ENCODE measurements around the gene TRPV6. TPM values are rescaled to one million over a fixed set of nuclear protein-coding genes. Genes with fewer than 3 reads are reported as not detected.

The TRPV6 gene
- total and polyA plus RNA-seq, 2 experiments from 2014 or later, result 0.08 to 0.80 TPM

DNA sequence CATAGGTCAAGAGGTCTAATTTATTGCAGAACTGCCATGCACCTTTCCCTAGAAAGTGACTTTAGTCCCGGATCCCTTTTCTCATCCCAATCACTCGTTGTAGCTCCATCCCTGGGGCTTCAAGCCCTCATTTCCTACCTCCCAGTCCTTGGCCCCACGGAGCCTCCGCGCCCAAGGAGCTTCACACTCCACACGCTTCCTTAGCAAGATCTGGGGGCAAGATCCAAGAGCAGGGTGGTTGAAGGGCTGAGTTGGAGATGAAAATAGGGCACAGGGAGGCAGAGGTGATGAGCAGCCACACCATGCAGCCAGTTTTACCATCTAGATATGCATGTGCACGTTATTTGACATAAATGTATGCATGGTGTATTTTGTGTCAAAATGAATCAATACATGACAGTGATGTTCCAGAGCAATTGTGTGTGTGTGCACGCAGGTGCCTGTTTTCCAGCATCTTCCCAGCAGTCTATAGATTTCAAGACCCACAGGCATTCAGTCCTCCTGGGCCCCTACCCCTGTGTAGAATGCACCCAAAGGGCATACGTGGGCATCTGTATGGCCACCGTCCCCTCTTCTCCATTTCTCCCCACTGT lies 6.0 kb upstream of the TRPV6 start:
- ATAC-seq, result no peak
- H3K27me3 Mint-ChIP-seq (ENCODE audit: insufficient read depth, low read depth, poor library complexity), result peaks cover 5% of the 10 kb centered on the region
- no peak for TF ChIP-seq ZNF114 (CRISPR knock-in tag; IDR thresholded peaks at IDR 0.05)
- no peak for TF ChIP-seq CREB1 (CRISPR knock-in tag; IDR thresholded peaks at IDR 0.05; ENCODE audit: low read depth)
- TF ChIP-seq, protein P1, sequence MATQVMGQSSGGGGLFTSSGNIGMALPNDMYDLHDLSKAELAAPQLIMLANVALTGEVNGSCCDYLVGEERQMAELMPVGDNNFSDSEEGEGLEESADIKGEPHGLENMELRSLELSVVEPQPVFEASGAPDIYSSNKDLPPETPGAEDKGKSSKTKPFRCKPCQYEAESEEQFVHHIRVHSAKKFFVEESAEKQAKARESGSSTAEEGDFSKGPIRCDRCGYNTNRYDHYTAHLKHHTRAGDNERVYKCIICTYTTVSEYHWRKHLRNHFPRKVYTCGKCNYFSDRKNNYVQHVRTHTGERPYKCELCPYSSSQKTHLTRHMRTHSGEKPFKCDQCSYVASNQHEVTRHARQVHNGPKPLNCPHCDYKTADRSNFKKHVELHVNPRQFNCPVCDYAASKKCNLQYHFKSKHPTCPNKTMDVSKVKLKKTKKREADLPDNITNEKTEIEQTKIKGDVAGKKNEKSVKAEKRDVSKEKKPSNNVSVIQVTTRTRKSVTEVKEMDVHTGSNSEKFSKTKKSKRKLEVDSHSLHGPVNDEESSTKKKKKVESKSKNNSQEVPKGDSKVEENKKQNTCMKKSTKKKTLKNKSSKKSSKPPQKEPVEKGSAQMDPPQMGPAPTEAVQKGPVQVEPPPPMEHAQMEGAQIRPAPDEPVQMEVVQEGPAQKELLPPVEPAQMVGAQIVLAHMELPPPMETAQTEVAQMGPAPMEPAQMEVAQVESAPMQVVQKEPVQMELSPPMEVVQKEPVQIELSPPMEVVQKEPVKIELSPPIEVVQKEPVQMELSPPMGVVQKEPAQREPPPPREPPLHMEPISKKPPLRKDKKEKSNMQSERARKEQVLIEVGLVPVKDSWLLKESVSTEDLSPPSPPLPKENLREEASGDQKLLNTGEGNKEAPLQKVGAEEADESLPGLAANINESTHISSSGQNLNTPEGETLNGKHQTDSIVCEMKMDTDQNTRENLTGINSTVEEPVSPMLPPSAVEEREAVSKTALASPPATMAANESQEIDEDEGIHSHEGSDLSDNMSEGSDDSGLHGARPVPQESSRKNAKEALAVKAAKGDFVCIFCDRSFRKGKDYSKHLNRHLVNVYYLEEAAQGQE (IDR thresholded peaks at IDR 0.05; ENCODE audit: unreplicated experiment), result no peak
- TF ChIP-seq, protein P2, sequence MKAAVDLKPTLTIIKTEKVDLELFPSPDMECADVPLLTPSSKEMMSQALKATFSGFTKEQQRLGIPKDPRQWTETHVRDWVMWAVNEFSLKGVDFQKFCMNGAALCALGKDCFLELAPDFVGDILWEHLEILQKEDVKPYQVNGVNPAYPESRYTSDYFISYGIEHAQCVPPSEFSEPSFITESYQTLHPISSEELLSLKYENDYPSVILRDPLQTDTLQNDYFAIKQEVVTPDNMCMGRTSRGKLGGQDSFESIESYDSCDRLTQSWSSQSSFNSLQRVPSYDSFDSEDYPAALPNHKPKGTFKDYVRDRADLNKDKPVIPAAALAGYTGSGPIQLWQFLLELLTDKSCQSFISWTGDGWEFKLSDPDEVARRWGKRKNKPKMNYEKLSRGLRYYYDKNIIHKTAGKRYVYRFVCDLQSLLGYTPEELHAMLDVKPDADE (IDR thresholded peaks at IDR 0.05), result no peak
- no peak for TF ChIP-seq NANOG (IDR thresholded peaks at IDR 0.05; ENCODE audit: borderline replicate concordance)
- no peak for TF ChIP-seq JUNB (IDR thresholded peaks at IDR 0.05; ENCODE audit: unreplicated experiment)
- no peak for TF ChIP-seq EZH2 (IDR thresholded peaks at IDR 0.05; ENCODE audit: low read depth, unreplicated experiment)
- no peak for TF ChIP-seq POLR2AphosphoS5 (IDR thresholded peaks at IDR 0.05; ENCODE audit: low read depth)
- no peak for TF ChIP-seq ZNF462 (CRISPR knock-in tag; IDR thresholded peaks at IDR 0.05)
- TF ChIP-seq EZH2phosphoT487 (IDR thresholded peaks at IDR 0.05; ENCODE audit: unreplicated experiment), result no peak
- no peak for TF ChIP-seq STAT1 (IDR thresholded peaks at IDR 0.05; ENCODE audit: unreplicated experiment)
- TF ChIP-seq ZNF331 (CRISPR knock-in tag; IDR thresholded peaks at IDR 0.05; ENCODE audit: low read depth), result no peak
- no peak for TF ChIP-seq CTCF (conservative IDR thresholded peaks at IDR 0.05; ENCODE audit: low read depth in 2 of 2)

More for the DNA sequence above, 6.0 kb upstream of the TRPV6 start:
- H3K4me3 Mint-ChIP-seq, result no peak overlapping the region
- peaks cover 5% of the 10 kb centered on the region; the same call in 2 of the 3 replicates for H3K9me3 Mint-ChIP-seq
- H2AFZ ChIP-seq, result no peak overlapping the region; the same call in 1 of the 2 replicates
- no peaks in the 10 kb centered on the region for H4K20me1 ChIP-seq (replicated peaks; ENCODE audit: insufficient read depth)
- no peak for DNase-seq (ENCODE audit: low spot score)
- no peaks in the 10 kb centered on the region for H3K79me2 ChIP-seq (replicated peaks; ENCODE audit: insufficient read depth)
- H3K9me2 ChIP-seq (ENCODE audit: insufficient read depth), result no peaks in the 10 kb centered on the region
- H3K4me3 ChIP-seq, result no peak overlapping the region
- no peaks in the 10 kb centered on the region; the same call in 2 of the 3 replicates for H3K36me3 Mint-ChIP-seq (ENCODE audit: low read depth)
- no peaks in the 10 kb centered on the region for H3F3A ChIP-seq (replicated peaks; ENCODE audit: low read depth)
- H3K27ac Mint-ChIP-seq, result no peak overlapping the region
- no peaks in the 10 kb centered on the region for H3K27me3 ChIP-seq (ENCODE audit: insufficient read depth)
- peaks cover 2% of the 10 kb centered on the region; the same call in 1 of the 3 replicates for H3K4me1 Mint-ChIP-seq
- no peaks in the 10 kb centered on the region for H3K36me3 ChIP-seq (ENCODE audit: insufficient read depth)
- H3K4me1 ChIP-seq (ENCODE audit: insufficient read depth), result no peaks in the 10 kb centered on the region
- no peak overlapping the region for H3K4me2 ChIP-seq
- H3K27ac ChIP-seq (ENCODE audit: low read depth), result no peak overlapping the region

All from GM23338 (cell line).